ENCODE data around the gene ABCA7. TPM values are rescaled to one million over a fixed set of nuclear protein-coding genes. Genes with fewer than 3 reads are reported as not detected.
A peak's percentile ranks its signal among the peaks of the same experiment; 100 is the strongest.

ABCA7 gene
- total RNA-seq, 1 experiment from 2014 or later: 40.3 TPM

- Mint-ChIP-seq H3K4me3 (no peak overlapping the region), H3K9me3 (no peaks in the 10 kb centered on the region), H3K27me3 (ENCODE audit: low read depth) (no peaks in the 10 kb centered on the region), H3K27ac (no peak overlapping the region; the same call in 1 of the 2 replicates), H3K36me3 (no peaks in the 10 kb centered on the region), H3K4me1 (peaks cover 2% of the 10 kb centered on the region; the same call in 1 of the 2 replicates)
- peak; percentile 81 for ATAC-seq
- TF ChIP-seq SMAD3 (CRISPR knock-in tag; IDR thresholded peaks at IDR 0.05; ENCODE audit: borderline replicate concordance) (no peak), TCF7 (CRISPR knock-in tag; IDR thresholded peaks at IDR 0.05; ENCODE audit: low read depth) (0 out of 2 replicates have a peak, but pooled peaks have one; percentile 43), ZNF512 (CRISPR knock-in tag; IDR thresholded peaks at IDR 0.05; ENCODE audit: borderline replicate concordance) (no peak), SP1 (CRISPR knock-in tag; conservative IDR thresholded peaks at IDR 0.05) (peak; percentile 96), FOXP4 (CRISPR knock-in tag; IDR thresholded peaks at IDR 0.05) (no peak), FOXP1 (CRISPR knock-in tag; IDR thresholded peaks at IDR 0.05; ENCODE audit: borderline replicate concordance) (no peak), RELA (CRISPR knock-in tag; IDR thresholded peaks at IDR 0.05; ENCODE audit: borderline replicate concordance) (no peak), ZNF281 (CRISPR knock-in tag; IDR thresholded peaks at IDR 0.05) (0 out of 2 replicates have a peak, but pooled peaks have one; percentile 41), IRF1 (CRISPR knock-in tag; IDR thresholded peaks at IDR 0.05) (no peak), ZNF423 (CRISPR knock-in tag; IDR thresholded peaks at IDR 0.05) (peak; percentile 52; the same call in 1 of the 2 replicates), FOXK1 (CRISPR knock-in tag; IDR thresholded peaks at IDR 0.05) (0 out of 2 replicates have a peak, but pooled peaks have one; percentile 12), ZNF232 (CRISPR knock-in tag; IDR thresholded peaks at IDR 0.05) (no peak), CTCF (IDR thresholded peaks at IDR 0.05) (peak; percentile 74), ELF4 (CRISPR knock-in tag; IDR thresholded peaks at IDR 0.05; ENCODE audit: low read depth) (no peak)
- DNase-seq (ENCODE audit: low spot score): peak; percentile 98
- ChIA-PET POLR2A (interaction anchor here (0.8 to 1.1 kb wide), 4 partner anchors 10 to 156 kb away, joined by 3 to 4 read pairs (median 4); partner anchors contain the start of genes CBARP and CIRBP), CTCF (interaction anchor here (0.6 to 3.0 kb wide), 53 partner anchors 9 to 156 kb away, joined by 3 to 69 read pairs (median 6); partner anchors contain the start of genes ABCA7, ARHGAP45, ATP5F1D and CBARP)
These were observed 73.4 kb downstream of the ABCA7 start for GRCh38 chr19:1113030-1113985.
